ENCODE results near the gene MS4A4A.
"Not testable (repeated sequence)": the region's sequence is repeated elsewhere in the genome, so short reads cannot be mapped to it uniquely, and the experiment has no call there.

Gene MS4A4A

GRCh38 chr11:60288531-60288930 lies 8.1 kb downstream of the MS4A4A start:
- TF ChIP-seq Cebpa-rat (IDR thresholded peaks at IDR 0.05): no peak
- Histone ChIP-seq H3K4me3 (peak overlapping the region in 1 of 10 experiments; percentile 14; a peak in 1 of 20 replicates), H4K20me1 (peaks cover 0 to 56% (median 0%) of the 10 kb centered on the region in 11 experiments; a peak in 2 of 22 replicates), H3K9me3 (replicated peaks in 1 of 11) (peaks cover 11 to 48% (median 31%) of the 10 kb centered on the region in 11 experiments; a peak in 21 of 22 replicates), H3K4me2 (peak overlapping the region in 6 of 11 experiments; percentile 5 to 98 (median 22); a peak in 7 of 22 replicates), H3K4me1 (peaks cover 0 to 81% (median 7%) of the 10 kb centered on the region in 10 experiments; a peak in 12 of 20 replicates), H3K27me3 (no peaks in the 10 kb centered on the region), H3K27ac (no peak overlapping the region), H3K9ac (no peak overlapping the region), H3K36me3 (peaks cover 0 to 96% (median 0%) of the 10 kb centered on the region in 11 experiments; a peak in 8 of 22 replicates)

GRCh38 chr11:60292145-60292544 lies 11.7 kb downstream of the MS4A4A start:
- peaks cover 0 to 89% (median 0%) of the 10 kb centered on the region in 11 experiments; a peak in 2 of 22 replicates for H4K20me1 ChIP-seq
- peaks cover 11 to 36% (median 24%) of the 10 kb centered on the region in 11 experiments; a peak in 21 of 22 replicates for H3K9me3 ChIP-seq (replicated peaks in 1 of 11)
- peaks cover 0 to 96% (median 0%) of the 10 kb centered on the region in 11 experiments; a peak in 8 of 22 replicates for H3K36me3 ChIP-seq
- H3K27me3 ChIP-seq: no peaks in the 10 kb centered on the region
- TF ChIP-seq Cebpa-rat (IDR thresholded peaks at IDR 0.05): no peak
- peak overlapping the region in 1 of 11 experiments; percentile 19; a peak in 1 of 22 replicates for H3K4me2 ChIP-seq
- H3K4me1 ChIP-seq: peaks cover 0 to 69% (median 7%) of the 10 kb centered on the region in 10 experiments; a peak in 12 of 20 replicates
- no peak overlapping the region for H3K9ac ChIP-seq
- no peak overlapping the region for H3K4me3 ChIP-seq
- no peak overlapping the region for H3K27ac ChIP-seq

GRCh38 chr11:60301178-60301577 lies 20.7 kb downstream of the MS4A4A start:
- Histone ChIP-seq H3K36me3 (peaks cover 0 to 97% (median 4%) of the 10 kb centered on the region in 11 experiments; a peak in 10 of 22 replicates), H3K9me3 (replicated peaks in 1 of 11) (peaks cover 0 to 35% (median 27%) of the 10 kb centered on the region in 11 experiments; a peak in 20 of 22 replicates), H3K27ac (no peak overlapping the region), H3K9ac (no peak overlapping the region), H3K4me3 (no peak overlapping the region), H3K4me2 (no peak overlapping the region), H4K20me1 (peaks cover 0 to 15% (median 0%) of the 10 kb centered on the region in 11 experiments; a peak in 2 of 22 replicates), H3K27me3 (no peaks in the 10 kb centered on the region), H3K4me1 (peaks cover 0 to 68% (median 17%) of the 10 kb centered on the region in 10 experiments; a peak in 17 of 20 replicates)
- TF ChIP-seq Cebpa-rat (IDR thresholded peaks at IDR 0.05): no peak

GRCh38 chr11:60301884-60302283 lies 21.4 kb downstream of the MS4A4A start:
- Histone ChIP-seq H3K4me2 (peak overlapping the region in 1 of 11 experiments; percentile 20; a peak in 1 of 22 replicates), H3K36me3 (peaks cover 0 to 97% (median 10%) of the 10 kb centered on the region in 11 experiments; a peak in 13 of 22 replicates), H3K9me3 (replicated peaks in 1 of 11) (peaks cover 0 to 42% (median 34%) of the 10 kb centered on the region in 11 experiments; a peak in 20 of 22 replicates), H3K4me1 (peaks cover 5 to 70% (median 17%) of the 10 kb centered on the region in 10 experiments; a peak in 19 of 20 replicates)
- not testable (repeated sequence) for H3K27me3 ChIP-seq, H3K4me3 ChIP-seq, H3K9ac ChIP-seq, H3K27ac ChIP-seq, H4K20me1 ChIP-seq

GRCh38 chr11:60303661-60304060 lies 23.2 kb downstream of the MS4A4A start:
- Histone ChIP-seq H3K4me2 (peak overlapping the region in 10 of 11 experiments; percentile 18 to 74 (median 48); a peak in 19 of 22 replicates), H3K9ac (no peak overlapping the region; a peak in 1 of 22 replicates), H3K27ac (no peak overlapping the region), H3K9me3 (replicated peaks in 1 of 11) (peaks cover 0 to 58% (median 51%) of the 10 kb centered on the region in 11 experiments; a peak in 20 of 22 replicates), H3K36me3 (peaks cover 0 to 97% (median 20%) of the 10 kb centered on the region in 11 experiments; a peak in 13 of 22 replicates), H4K20me1 (peaks cover 0 to under 1% (median 0%) of the 10 kb centered on the region in 11 experiments; a peak in 2 of 22 replicates), H3K27me3 (no peaks in the 10 kb centered on the region), H3K4me3 (no peak overlapping the region), H3K4me1 (peaks cover 10 to 73% (median 21%) of the 10 kb centered on the region in 10 experiments; a peak in 19 of 20 replicates)
- TF ChIP-seq Cebpa-rat (IDR thresholded peaks at IDR 0.05): no peak

GRCh38 chr11:60305906-60306619 lies 25.6 kb downstream of the MS4A4A start:
- no peak for TF ChIP-seq Cebpa-rat (IDR thresholded peaks at IDR 0.05)
- Histone ChIP-seq H3K4me2 (peak overlapping the region in 2 of 11 experiments; percentile 66 to 78; a peak in 4 of 22 replicates), H3K9ac (no peak overlapping the region), H3K36me3 (peaks cover 0 to 80% (median 20%) of the 10 kb centered on the region in 11 experiments; a peak in 13 of 22 replicates), H3K4me3 (no peak overlapping the region), H3K4me1 (peaks cover 27 to 91% (median 44%) of the 10 kb centered on the region in 10 experiments), H3K9me3 (replicated peaks in 1 of 11) (peaks cover 0 to 60% (median 49%) of the 10 kb centered on the region in 11 experiments; a peak in 20 of 22 replicates), H4K20me1 (no peaks in the 10 kb centered on the region), H3K27me3 (no peaks in the 10 kb centered on the region), H3K27ac (peak overlapping the region in 3 of 11 experiments; percentile 11 to 92 (median 82); a peak in 3 of 22 replicates)

GRCh38 chr11:60307507-60308195 lies 27.2 kb downstream of the MS4A4A start:
- H3K4me2 ChIP-seq: peak overlapping the region in 2 of 11 experiments; percentile 66 to 78; a peak in 4 of 22 replicates
- H3K9me3 ChIP-seq (replicated peaks in 1 of 11): peaks cover 0 to 54% (median 38%) of the 10 kb centered on the region in 11 experiments; a peak in 20 of 22 replicates

GRCh38 chr11:60310407-60310998 lies 30.0 kb downstream of the MS4A4A start:
- peak in 1 of 11 experiments; percentile 58; a peak in 2 of 22 replicates for TF ChIP-seq Cebpa-rat (IDR thresholded peaks at IDR 0.05)
- H3K27ac ChIP-seq: peak overlapping the region; percentile 71 to 92 (median 79)
- no peak overlapping the region for H3K4me3 ChIP-seq
- H3K9ac ChIP-seq: peak overlapping the region in 8 of 11 experiments; percentile 13 to 74 (median 48); a peak in 12 of 22 replicates
- H3K9me3 ChIP-seq (replicated peaks in 1 of 11): peaks cover 0 to 57% (median 51%) of the 10 kb centered on the region in 11 experiments; a peak in 20 of 22 replicates
- peaks cover 35 to 98% (median 59%) of the 10 kb centered on the region in 10 experiments for H3K4me1 ChIP-seq
- H3K4me2 ChIP-seq: peak overlapping the region; percentile 51 to 87 (median 77)
- peaks cover 0 to 36% (median 20%) of the 10 kb centered on the region in 11 experiments; a peak in 13 of 22 replicates for H3K36me3 ChIP-seq
- H4K20me1 ChIP-seq: no peaks in the 10 kb centered on the region
- no peaks in the 10 kb centered on the region for H3K27me3 ChIP-seq

More at GRCh38 chr11:60307507-60308195, 27.2 kb downstream of the MS4A4A start:
- H3K27me3 ChIP-seq: no peaks in the 10 kb centered on the region
- H3K4me1 ChIP-seq: peaks cover 34 to 98% (median 59%) of the 10 kb centered on the region in 10 experiments
- no peaks in the 10 kb centered on the region for H4K20me1 ChIP-seq
- H3K4me3 ChIP-seq: no peak overlapping the region
- H3K27ac ChIP-seq: peak overlapping the region in 3 of 11 experiments; percentile 2 to 92 (median 82); a peak in 4 of 22 replicates
- H3K9ac ChIP-seq: no peak overlapping the region
- TF ChIP-seq Cebpa-rat (IDR thresholded peaks at IDR 0.05): no peak
- peaks cover 0 to 64% (median 20%) of the 10 kb centered on the region in 11 experiments; a peak in 13 of 22 replicates for H3K36me3 ChIP-seq
